Heart left ventricle (tissue), 16 donors: ENCODE measurements around the gene CCDC185. TPM values are rescaled to one million over a fixed set of nuclear protein-coding genes. Genes with fewer than 3 reads are reported as not detected.

ENCODE experiments used
- ATAC-seq, 4 donors: fragments of 200-7000 bp; cut with Tn5 transposase; one replicate each; pipeline ENCODE4 v1.9.1; 2020 to 2022; ENCODE audit warnings: moderate library complexity in 4 of 4, mild to moderate bottlenecking in 3 of 4, moderate number of reproducible peaks in 1 of 4
- DNase-seq, 5 donors: peaks; one replicate each; pipeline ENCODE4 v3.0.0-alpha.2; 2020
- H3K27ac ChIP-seq, 12 donors: fragments of 200-600 bp; sonication (generic) in 4 of 12; one replicate each; pipeline versions ENCODE4 v1.5.0 to v1.8.0; 2016 to 2022; ENCODE audit warnings: mild to moderate bottlenecking in 2 of 12
- H3K27me3 ChIP-seq, 9 donors: fragments of 200-600 bp; sonication (generic) in 2 of 9; one replicate each; pipeline versions ENCODE4 v1.5.1 to v1.8.0; 2016 to 2022; ENCODE audit warnings: mild to moderate bottlenecking in 3 of 9
- H3K36me3 ChIP-seq, 9 donors: fragments of 200-600 bp; sonication (generic) in 2 of 9; one replicate each; pipeline versions ENCODE4 v1.5.0 to v1.8.0; 2018 to 2022; ENCODE audit warnings: mild to moderate bottlenecking in 2 of 9
- H3K4me1 ChIP-seq, 12 donors: fragments of 200-600 bp; sonication (generic) in 4 of 12; one replicate each; pipeline versions ENCODE4 v1.5.0 to v1.8.0; 2016 to 2022; ENCODE audit warnings: mild to moderate bottlenecking in 3 of 12
- H3K4me3 ChIP-seq, 12 donors: fragments of 200-600 bp; sonication (generic) in 4 of 12; one replicate each; pipeline versions ENCODE4 v1.5.0 to v1.8.0; 2017 to 2022; ENCODE audit warnings: mild to moderate bottlenecking in 9 of 12, moderate library complexity in 4 of 12
- H3K9me3 ChIP-seq, 12 donors: fragments of 200-600 bp; sonication (generic) in 4 of 12; one replicate each; pipeline versions ENCODE4 v1.5.0 to v1.8.0; 2016 to 2022; ENCODE audit warnings: mild to moderate bottlenecking in 1 of 12
- CTCF ChIP-seq, 12 donors: fragments of 200-600 bp; sonication (generic) in 4 of 12; IDR thresholded peaks; one replicate each; pipeline versions ENCODE4 v1.5.0 to v1.8.0; 2018 to 2022; ENCODE audit warnings: antibody characterized with exemption in 12 of 12, mild to moderate bottlenecking in 5 of 12
- POLR2A ChIP-seq, 2 donors: fragments of 450-650 bp; IDR thresholded peaks; one replicate each; pipeline ENCODE4 v1.6.1; 2017; ENCODE audit warnings: antibody characterized with exemption in 2 of 2, mild to moderate bottlenecking in 2 of 2, moderate library complexity in 2 of 2
- WGBS, 4 donors: extraction: QIAGEN DNeasy Blood & Tissue Kit in 2 of 4; methylation state at CpG; one replicate each; pipeline versions ENCODE4 v1.1.5 to v1.1.7; 2013 to 2018; 5-methylcytosine and 5-hydroxymethylcytosine counted together
- intact Hi-C, 10 donors: fragments of 100-400 bp; cut with DNase I; formaldehyde crosslinking; loops; one replicate each; pipeline versions ENCODE4 v1.11.1 to v1.14.2; 2022
- long read RNA-seq, 3 donors: library from polyadenylated mRNA; unstranded; transcript quantifications; one replicate each; pipeline ENCODE4 v2.0.0, GENCODE V29; 2020 to 2021
- polyA plus RNA-seq, 2 donors: library from polyadenylated mRNA; stranded (reverse); fragments of 200-250 nt; gene quantifications; one replicate each; pipeline ENCODE4 v1.2.3, GENCODE V29; 2013
- total RNA-seq, 9 donors: library from RNA; depleted of rRNA in 2 of 9; stranded (reverse); fragments of >200 nt in 2 of 9; fragmentation: NEBNext Ultra II Directional in 3 of 9; extraction: Animal tissue kit (Norgen Biotek cat#: 25700) in 3 of 9; gene quantifications; one replicate each; pipeline versions ENCODE4 v1.1.0 to v1.2.4, GENCODE V29; 2016 to 2023
- donor health status: ischemic (EF 13 %, LVEDD 7.1; RV severe dilation, severe dysfunction).
- donor health status: healthy with polysubstance abuse.
- donor health status: DM: no; HTN: yes; CAD: no.
- donor health status: DM: no; HTN: no; CAD: no.
- donor health status: ischemic (EF 25% LVEDD 6.9; RV normal size, moderate dysfunction).
- donor health status: ischemic (EF 25% LVEDD 5.7; RV mildly dilated, moderate dysfunction).
- donor health status: healthy.
- donor health status: DM: yes; HTN: yes; CAD: no.
- donor health status: ischemic (EF 35%, LVEDD 5.7; RV mildly dilated, moderate dysfunction).
- donor health status: nonischemic (EF 11% LVEDD 7.7; RV severe dilation, severe dysfunction).
- donor health status: DM: yes; HTN: yes; CAD: no.
- donor health status: PGD.
- donor health status: ischemic (EF 29% LVEDD 5.4; RV normal size, mild dysfunction).
- donor health status: nonischemic (EF 23%, LVEDD 6.1; RV moderate dilation, normal function).

The CCDC185 gene
- total RNA-seq (not detected), polyA plus RNA-seq (not detected)
- long read RNA-seq, donor 1: 0 reads
- long read RNA-seq, donor 2: 0 reads
- long read RNA-seq, donor 3: 0 reads

GRCh38 chr1:223393275-223394214, at the start of gene CCDC185:
Gene CCDC185 (plus strand): TSS chr1:223393415. CDS start chr1:223393476, 61 bp downstream.
- Histone ChIP-seq H3K4me1 (peaks cover 0 to 9% (median 0%) of the 10 kb centered on the region in 12 donors), H3K36me3 (no peaks in the 10 kb centered on the region), H3K27ac (no peak within 1 kb of the TSS), H3K9me3 (peaks cover 0 to 3% (median 0%) of the 10 kb centered on the region in 12 donors), H3K4me3 (peak within 1 kb of the TSS in 11 of 12 donors; percentile 5 to 47 (median 35)), H3K27me3 (peaks cover 0 to 51% (median 20%) of the 10 kb centered on the region in 9 donors)
- WGBS, 4 donors: 27 to 54% (median 32%) methylated on average over 26 to 73 of the region's 73 CpGs
- DNase-seq (peak in 1 of 5 donors; percentile 29), ATAC-seq (peak in 2 of 4 donors; percentile 31 to 57)
- intact Hi-C loops: no loop called here
- TF ChIP-seq CTCF (IDR thresholded peaks at IDR 0.05) (no peak), POLR2A (IDR thresholded peaks at IDR 0.05) (no peak)

- peak in 2 of 5 donors; percentile 68 to 70 for DNase-seq
- peaks cover 0 to 58% (median 14%) of the 10 kb centered on the region in 12 donors for H3K4me1 ChIP-seq
- peak; percentile 68 to 81 (median 74) for ATAC-seq
These were observed 49.5 kb upstream of the CCDC185 start for GRCh38 chr1:223343692-223344091.

GRCh38 chr1:223344491-223344890, 48.7 kb upstream of the CCDC185 start:
- WGBS, 4 donors: 46 to 59% (median 50%) methylated on average over 6 of the region's 6 CpGs

More at GRCh38 chr1:223343692-223344091, 49.5 kb upstream of the CCDC185 start:
- no peaks in the 10 kb centered on the region for H3K9me3 ChIP-seq
- H3K36me3 ChIP-seq: no peaks in the 10 kb centered on the region
- TF ChIP-seq CTCF (IDR thresholded peaks at IDR 0.05) (no peak), POLR2A (IDR thresholded peaks at IDR 0.05) (no peak)
- WGBS, 4 donors: 5 to 26% (median 9%) methylated on average over 3 of the region's 3 CpGs
- H3K4me3 ChIP-seq: no peak overlapping the region
- intact Hi-C loops: loop anchor here in 1 of 10 donors (10.0 kb wide), 1 partner anchor 199 kb away; the partner anchor contains the start of gene TLR5
- peak overlapping the region in 6 of 12 donors; percentile 15 to 60 (median 34) for H3K27ac ChIP-seq
- H3K27me3 ChIP-seq: no peaks in the 10 kb centered on the region

More at GRCh38 chr1:223344491-223344890, 48.7 kb upstream of the CCDC185 start:
- Histone ChIP-seq H3K27ac (peak overlapping the region in 8 of 12 donors; percentile 8 to 60 (median 30)), H3K36me3 (no peaks in the 10 kb centered on the region), H3K27me3 (no peaks in the 10 kb centered on the region), H3K4me3 (no peak overlapping the region), H3K4me1 (peaks cover 0 to 50% (median 12%) of the 10 kb centered on the region in 12 donors), H3K9me3 (no peaks in the 10 kb centered on the region)
- intact Hi-C loops: loop anchor here in 1 of 10 donors (10.0 kb wide), 1 partner anchor 200 kb away; the partner anchor contains the start of gene TLR5
- DNase-seq (no peak), ATAC-seq (peak; percentile 20 to 41 (median 32))
- TF ChIP-seq CTCF (IDR thresholded peaks at IDR 0.05) (no peak), POLR2A (IDR thresholded peaks at IDR 0.05) (no peak)
